Inflammatory macrophage (primary cell): Measurements from ENCODE around the gene ABHD13.
A peak's percentile ranks its signal among the peaks of the same experiment; 100 is the strongest.
"Not testable (repeated sequence)": the region's sequence is repeated elsewhere in the genome, so short reads cannot be mapped to it uniquely, and the experiment has no call there.

ENCODE experiments used
- DNase-seq, 2 donors: peaks; one replicate each; pipeline ENCODE4 v3.0.0-alpha.2; 2020 to 2022
- total RNA-seq, 18 experiments: gene quantifications; one replicate each; lab custom pipeline; 2026; ENCODE audit warnings: mixed read lengths in 6 of 18, inconsistent platforms in 2 of 18; lab: John Stamatoyannopoulos, UW

The ABHD13 gene
- total RNA-seq = 18.2 to 57.8 (median 33.2) reads per million in 18 experiments

DNA sequence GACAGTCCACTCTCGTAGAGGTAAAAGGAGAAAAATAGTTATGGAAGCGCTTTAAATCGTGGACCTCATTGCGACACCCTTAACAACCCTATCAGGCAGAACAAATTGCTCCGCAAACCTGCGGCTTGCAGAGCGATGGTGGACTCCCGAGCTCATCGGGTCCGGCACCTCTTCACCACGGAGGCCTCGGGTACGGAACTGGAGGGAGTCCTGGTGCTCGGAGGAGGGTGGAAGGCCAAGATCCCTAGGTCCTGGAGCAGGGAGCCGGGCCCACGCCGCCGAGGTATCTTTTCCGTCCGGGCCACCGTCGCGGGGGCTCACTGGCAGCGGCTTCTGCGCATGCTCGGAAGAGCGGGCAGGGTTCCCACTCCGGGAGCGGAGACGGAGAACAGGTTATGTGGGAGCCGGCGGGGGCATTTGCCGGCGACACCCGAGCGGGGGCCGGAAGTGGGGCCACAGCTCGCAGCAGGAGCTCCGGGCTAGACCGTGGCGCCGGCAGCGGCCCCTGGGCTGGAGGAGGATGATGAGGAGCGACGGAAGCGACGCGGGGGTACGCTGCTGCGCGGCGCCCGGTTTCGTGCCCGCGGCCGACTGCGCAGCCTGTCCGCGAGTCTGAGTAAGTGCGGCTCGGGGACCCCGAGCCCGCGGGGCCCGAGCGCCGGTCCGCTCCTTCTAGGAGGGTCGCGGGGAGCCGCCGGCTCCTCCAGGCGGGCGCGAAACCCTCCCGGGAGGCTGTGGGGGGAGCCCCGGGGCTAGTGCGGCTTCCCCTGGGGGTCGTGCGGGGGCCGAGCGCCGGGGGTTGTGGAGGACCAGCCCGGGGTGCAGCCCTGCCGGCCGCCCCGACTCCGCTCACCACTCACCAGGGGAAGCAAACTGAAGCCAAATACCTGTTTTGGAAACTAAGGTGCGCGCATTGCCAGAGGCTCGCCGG, at the start of gene ABHD13:
ABHD13 (plus strand) TSS at position 349 of the 931 bp plus-strand sequence. CDS start 10,827 bp downstream, outside the sequence.
- peak; percentile 94 to 95 for DNase-seq

DNA sequence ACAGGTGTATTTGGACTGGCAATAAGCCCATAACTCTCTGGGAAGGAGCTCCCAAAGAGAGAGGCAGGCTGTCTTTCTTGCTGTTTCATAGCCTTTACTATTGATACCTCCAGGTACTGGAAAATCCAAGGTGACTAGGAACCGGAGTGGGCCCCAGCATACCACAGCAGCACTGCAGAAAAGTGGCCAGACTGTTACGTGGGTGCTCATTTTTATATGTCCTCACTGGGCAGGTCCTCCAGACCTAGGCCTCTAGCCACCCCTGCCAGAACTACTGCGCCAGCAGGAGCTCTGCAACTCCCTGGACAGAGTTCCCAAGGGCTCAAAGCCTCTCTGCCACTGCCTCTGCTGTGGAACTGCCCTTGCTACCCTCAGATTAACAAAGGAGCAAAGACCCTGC, 49.3 kb upstream of the ABHD13 start:
- DNase-seq = no peak

GRCh38 chr13:108176685-108177274, 41.4 kb upstream of the ABHD13 start:
- peak in 1 of 2 donors; percentile 11 for DNase-seq

DNA sequence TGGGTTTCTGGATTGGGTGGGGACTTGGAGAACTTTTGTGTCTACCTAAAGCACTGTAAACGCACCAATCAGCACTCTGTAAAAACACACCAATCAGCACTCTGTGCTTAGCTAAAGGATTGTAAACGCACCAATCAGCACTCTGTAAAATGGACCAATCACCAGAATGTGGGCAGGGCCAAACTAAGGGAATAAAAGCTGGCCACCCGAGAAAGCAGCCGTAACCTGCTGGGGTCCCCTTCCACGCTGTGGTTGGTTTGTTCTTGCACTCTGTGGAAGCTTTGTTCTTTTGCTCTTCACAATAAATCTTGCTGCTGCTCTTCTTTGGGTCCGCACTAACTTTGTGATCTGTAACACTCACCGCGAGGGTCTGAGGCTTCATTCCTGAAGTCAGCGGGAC, 40.1 kb upstream of the ABHD13 start:
- DNase-seq = no peak

DNA sequence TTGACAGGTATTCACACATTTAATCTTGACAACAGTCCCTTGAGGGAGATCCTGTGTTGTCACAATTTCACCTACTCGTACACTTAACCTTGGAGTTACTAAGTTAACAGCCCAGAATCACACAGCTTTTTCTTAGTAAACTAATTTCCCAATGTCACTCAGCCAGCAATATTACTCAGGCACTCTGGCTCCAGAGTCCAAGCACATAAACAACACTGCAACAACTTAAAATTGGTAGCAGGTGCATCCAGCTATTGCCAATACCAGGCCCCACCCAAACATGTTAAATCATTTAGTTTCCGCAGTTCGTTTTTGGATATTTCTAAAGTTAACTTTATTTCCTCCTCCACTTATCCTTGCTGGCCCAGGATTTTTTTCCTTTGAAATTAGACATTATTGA, 35.5 kb upstream of the ABHD13 start:
- DNase-seq = no peak

- DNase-seq = no peak
Observed at GRCh38 chr13:108185223-108185622, 33.0 kb upstream of the ABHD13 start.

GRCh38 chr13:108188260-108188659, 29.9 kb upstream of the ABHD13 start:
- no peak for DNase-seq

GRCh38 chr13:108190897-108191296, 27.3 kb upstream of the ABHD13 start:
- no peak for DNase-seq

DNA sequence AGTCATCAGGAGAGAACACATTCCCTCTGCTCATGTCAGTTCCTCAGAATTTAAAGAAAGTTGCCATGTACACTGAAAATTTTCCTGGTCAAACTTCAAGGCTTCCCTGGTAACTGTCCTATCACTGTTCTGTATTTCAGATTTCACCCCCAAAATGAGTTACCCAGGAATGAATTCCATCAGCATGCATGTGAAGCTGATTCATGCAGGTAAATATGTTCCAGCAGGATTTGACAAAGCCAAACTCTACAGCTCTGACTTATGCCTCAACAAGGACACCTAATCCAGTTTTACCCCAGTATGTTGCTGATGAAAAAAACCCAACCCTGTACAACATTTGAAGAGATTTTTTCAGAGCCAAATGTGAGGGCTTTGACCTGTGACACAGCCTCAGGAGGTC, 24.4 kb upstream of the ABHD13 start:
- no peak for DNase-seq

GRCh38 chr13:108194435-108194936, 23.7 kb upstream of the ABHD13 start:
- DNase-seq = no peak

DNA sequence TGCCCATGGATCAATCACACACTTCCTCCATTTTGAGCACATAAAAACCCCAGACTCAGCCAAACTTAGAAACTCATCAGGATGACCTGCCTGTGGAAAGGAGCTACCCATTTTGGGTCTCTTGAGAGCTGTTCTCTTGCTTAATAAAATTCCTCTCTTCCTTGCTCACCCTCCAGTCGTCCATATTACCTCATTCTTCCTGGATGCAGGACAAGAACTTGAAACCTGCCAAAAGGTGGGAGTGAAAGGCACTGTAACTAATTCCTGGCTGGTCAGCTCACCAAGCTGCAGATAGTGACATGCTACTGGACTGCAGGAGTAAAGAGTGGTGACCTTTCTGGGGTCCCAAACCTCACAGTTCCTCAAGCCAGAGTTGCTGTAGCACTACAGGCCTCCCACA, 23.0 kb upstream of the ABHD13 start:
- no peak for DNase-seq

DNA sequence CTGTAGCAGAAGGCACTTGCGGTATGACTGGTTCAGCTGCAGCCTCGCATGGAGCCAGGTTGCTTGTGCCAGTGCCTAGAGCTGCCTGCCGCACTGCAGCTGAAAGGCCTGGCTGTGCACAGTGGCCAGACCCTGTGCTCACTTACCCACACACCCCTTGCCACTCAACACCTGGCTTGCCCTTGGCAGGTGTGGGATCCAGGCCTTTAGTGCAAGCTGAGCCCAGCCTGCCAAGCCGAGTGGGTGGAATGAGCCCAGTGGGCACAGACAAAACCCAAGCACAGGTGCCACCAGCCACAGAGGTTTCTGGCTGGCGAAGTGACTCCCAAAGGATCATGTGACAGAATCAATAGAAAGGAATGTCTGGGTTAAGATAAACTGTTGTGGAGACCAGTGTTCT, 22.3 kb upstream of the ABHD13 start:
- no peak for DNase-seq

GRCh38 chr13:108200781-108201398, 17.3 kb upstream of the ABHD13 start:
- peak in 1 of 2 donors; percentile 12 for DNase-seq

DNA sequence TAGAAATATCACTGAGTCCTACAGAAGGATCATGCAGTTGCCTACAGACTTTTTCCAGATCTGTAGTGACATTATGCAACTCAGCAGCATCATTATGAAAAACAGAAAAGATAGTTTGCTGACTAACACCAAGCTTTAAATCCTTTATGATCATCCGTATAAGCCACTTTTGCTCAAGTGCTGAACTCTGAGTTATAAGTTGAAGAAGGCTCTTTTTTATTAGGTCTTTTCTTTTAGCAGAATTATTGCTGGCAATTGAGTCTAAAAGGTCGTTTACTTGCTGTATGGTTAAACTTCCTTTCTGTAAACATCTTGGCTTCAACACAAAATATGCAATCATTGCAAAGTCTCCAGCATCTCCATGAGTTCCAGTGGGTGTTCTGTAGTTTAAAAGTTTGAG, 7.6 kb upstream of the ABHD13 start:
- no peak for DNase-seq

- DNase-seq = no peak
Observed at GRCh38 chr13:108212886-108213285, 5.3 kb upstream of the ABHD13 start.

GRCh38 chr13:108213946-108214345, 4.2 kb upstream of the ABHD13 start:
- no peak for DNase-seq

GRCh38 chr13:108214441-108215271, 3.5 kb upstream of the ABHD13 start:
- DNase-seq = no peak

DNA sequence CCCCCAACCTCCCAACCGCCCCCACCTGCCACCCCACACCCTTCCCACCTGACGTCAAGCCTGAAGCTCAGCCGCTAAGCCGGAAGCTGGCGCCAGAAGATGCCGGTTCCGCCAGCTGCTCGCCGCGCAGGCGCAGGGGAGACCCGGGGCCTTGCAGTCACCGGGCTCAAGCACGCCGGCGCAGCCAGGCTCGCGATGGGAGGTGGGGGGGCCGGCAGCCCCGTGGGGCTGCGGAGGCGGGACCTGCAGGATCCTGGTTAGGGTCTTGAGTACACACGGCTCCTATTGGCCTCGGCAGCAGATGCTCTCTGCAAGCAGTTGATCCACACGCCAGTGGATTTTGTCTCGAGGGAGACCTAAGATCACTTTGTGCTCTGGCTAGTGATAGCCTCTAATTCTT, 2.8 kb upstream of the ABHD13 start, which contains the start of gene LIG4:
LIG4 (minus strand) TSS at position 101 of the 400 bp plus-strand sequence. CDS start 4,268 bp downstream, outside the sequence.
- DNase-seq = peak; percentile 86 to 93

DNA sequence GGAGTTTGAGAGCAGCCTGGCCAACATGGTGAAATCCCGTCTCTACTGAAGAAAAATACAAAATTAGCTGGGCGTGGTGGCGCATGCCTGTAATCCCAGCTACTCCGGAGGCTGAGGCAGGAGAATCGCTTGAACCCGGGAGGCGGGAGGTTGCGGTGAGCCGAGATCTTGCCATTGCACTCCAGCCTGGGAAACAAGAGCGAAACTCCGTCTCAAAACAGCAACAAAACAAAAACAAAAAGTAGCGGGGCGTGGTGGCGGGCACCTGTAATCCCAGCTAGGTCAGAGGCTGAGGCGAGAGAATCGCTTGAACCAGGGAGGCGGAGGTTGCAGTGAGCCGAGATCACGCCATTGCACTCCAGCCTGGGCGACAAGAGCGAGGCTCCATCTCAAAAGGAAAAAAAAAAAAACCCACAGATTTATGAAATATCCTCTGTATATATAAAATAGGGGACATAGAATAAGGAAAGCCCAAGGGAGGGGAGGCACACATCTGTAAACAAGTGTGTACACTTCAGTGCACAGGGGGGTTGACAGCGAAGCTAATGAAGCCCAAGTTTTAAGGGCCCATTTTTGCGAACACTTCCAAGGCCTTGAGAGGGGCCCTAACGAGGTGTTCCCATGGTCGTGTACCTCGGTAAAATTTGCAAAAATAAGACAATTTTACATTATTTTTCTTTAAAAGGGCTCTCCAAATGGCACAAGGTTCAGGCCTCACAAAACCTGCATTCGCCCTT, 717 bp upstream of the ABHD13 start:
- DNase-seq = not testable (repeated sequence)

- DNase-seq = no peak
Observed at GRCh38 chr13:108220041-108220440, 1.8 kb downstream of the ABHD13 start.
